Measurements from ENCODE around the gene SDK2.

Gene SDK2

GRCh38 chr17:73453090-73453489 lies 191.2 kb downstream of the SDK2 start:
- TF ChIP-seq, protein P1, sequence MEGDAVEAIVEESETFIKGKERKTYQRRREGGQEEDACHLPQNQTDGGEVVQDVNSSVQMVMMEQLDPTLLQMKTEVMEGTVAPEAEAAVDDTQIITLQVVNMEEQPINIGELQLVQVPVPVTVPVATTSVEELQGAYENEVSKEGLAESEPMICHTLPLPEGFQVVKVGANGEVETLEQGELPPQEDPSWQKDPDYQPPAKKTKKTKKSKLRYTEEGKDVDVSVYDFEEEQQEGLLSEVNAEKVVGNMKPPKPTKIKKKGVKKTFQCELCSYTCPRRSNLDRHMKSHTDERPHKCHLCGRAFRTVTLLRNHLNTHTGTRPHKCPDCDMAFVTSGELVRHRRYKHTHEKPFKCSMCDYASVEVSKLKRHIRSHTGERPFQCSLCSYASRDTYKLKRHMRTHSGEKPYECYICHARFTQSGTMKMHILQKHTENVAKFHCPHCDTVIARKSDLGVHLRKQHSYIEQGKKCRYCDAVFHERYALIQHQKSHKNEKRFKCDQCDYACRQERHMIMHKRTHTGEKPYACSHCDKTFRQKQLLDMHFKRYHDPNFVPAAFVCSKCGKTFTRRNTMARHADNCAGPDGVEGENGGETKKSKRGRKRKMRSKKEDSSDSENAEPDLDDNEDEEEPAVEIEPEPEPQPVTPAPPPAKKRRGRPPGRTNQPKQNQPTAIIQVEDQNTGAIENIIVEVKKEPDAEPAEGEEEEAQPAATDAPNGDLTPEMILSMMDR (IDR thresholded peaks at IDR 0.05; ENCODE audit: borderline replicate concordance, insufficient read depth, low read depth, low read length), result no peak
- no peak overlapping the region for H3K4me3 ChIP-seq (ENCODE audit: low read depth, low read length)

DNA sequence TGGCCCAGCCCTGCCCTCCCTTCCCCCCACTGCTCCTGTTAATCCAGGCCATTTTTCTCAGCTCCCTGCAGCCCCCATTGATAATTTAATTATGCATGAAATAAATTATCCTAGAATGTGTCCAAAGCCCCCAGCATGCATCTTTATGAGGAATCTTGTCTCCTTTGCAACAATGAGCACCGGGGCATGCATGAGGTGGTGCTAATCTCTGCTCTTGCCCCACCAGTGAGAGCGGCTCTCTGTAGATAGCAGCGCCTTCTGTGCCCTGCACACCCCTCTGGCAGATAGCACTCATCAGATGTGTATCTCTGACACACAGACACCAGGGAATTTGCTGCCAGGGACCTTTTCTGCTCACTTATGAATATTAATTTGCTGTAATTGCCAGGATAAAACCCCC lies 192.2 kb downstream of the SDK2 start:
- H3K4me3 ChIP-seq (ENCODE audit: low read depth, low read length), result no peak overlapping the region
- TF ChIP-seq, protein P1 (IDR thresholded peaks at IDR 0.05; ENCODE audit: borderline replicate concordance, insufficient read depth, low read depth, low read length), result no peak

DNA sequence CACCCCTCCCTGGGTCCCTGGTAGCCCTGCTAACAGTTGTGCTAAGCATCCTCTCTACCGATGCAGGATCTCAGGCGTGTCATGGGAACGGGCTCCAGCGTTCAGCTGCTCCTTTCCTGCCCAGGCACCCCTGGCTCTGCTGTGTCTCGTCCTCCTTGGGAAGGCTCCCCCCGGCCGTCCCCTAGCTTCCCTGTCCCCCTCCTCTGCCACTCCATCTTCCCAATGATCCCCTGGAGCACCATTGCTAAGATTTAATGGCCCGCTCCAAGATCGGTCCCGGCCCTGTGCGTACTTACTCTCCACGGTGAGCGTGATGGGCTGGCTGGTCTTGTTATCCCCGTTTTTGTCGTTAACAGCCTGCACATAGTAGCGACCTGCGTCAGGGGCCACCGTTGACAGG lies 196.9 kb downstream of the SDK2 start:
- TF ChIP-seq, protein P1 (IDR thresholded peaks at IDR 0.05; ENCODE audit: borderline replicate concordance, insufficient read depth, low read depth, low read length), result no peak
- H3K4me3 ChIP-seq (ENCODE audit: low read depth, low read length), result no peak overlapping the region

- TF ChIP-seq, protein P1 (IDR thresholded peaks at IDR 0.05; ENCODE audit: borderline replicate concordance, insufficient read depth, low read depth, low read length), result no peak
- no peak overlapping the region for H3K4me3 ChIP-seq (ENCODE audit: low read depth, low read length)
Measured at GRCh38 chr17:73446617-73447016, 197.6 kb downstream of the SDK2 start.

DNA sequence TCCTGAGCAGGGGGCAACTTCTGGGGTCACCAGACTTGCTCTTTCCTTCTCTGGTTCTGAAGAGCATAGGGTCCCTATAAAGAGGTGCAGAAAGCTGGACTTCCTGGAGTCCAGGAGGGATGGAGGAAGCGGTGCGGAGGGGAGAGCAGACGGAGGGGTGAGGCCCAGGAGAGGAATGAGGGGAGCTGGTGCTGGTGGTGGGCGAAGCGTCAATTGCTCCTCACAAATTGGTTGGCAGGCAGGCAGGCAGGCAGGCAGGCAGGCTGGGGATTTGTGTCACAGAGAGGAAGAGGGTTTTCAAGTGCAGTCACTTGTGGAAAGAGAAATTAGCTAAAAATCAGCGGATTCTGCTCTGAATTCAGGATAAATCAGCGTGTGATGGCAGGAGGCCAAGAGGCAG lies 198.8 kb downstream of the SDK2 start:
- no peak overlapping the region for H3K4me3 ChIP-seq (ENCODE audit: low read depth, low read length)
- TF ChIP-seq, protein P1 (IDR thresholded peaks at IDR 0.05; ENCODE audit: borderline replicate concordance, insufficient read depth, low read depth, low read length), result no peak

- TF ChIP-seq, protein P1 (IDR thresholded peaks at IDR 0.05; ENCODE audit: borderline replicate concordance, insufficient read depth, low read depth, low read length), result no peak
- H3K4me3 ChIP-seq (ENCODE audit: low read depth, low read length), result no peak overlapping the region
Measured at GRCh38 chr17:73444021-73444420, 200.2 kb downstream of the SDK2 start.

GRCh38 chr17:73439597-73439996 lies 204.6 kb downstream of the SDK2 start:
- H3K4me3 ChIP-seq (ENCODE audit: low read depth, low read length), result no peak overlapping the region
- TF ChIP-seq, protein P1 (IDR thresholded peaks at IDR 0.05; ENCODE audit: borderline replicate concordance, insufficient read depth, low read depth, low read length), result no peak

All from GM12875 (cell line).